Loucy (cell line): ENCODE data around the gene CDCP2.

Experiments used
- CTCF ChIP-seq: fragments of 200-600 bp; sonication (generic); conservative IDR thresholded peaks from 2 replicates; pipeline ENCODE4 v1.5.1; 2014; ENCODE audit warnings: mild to moderate bottlenecking, antibody characterized with exemption, low read length
- EZH2phosphoT487 ChIP-seq: fragments of 200-600 bp; IDR thresholded peaks from 2 replicates; pipeline ENCODE4 v1.6.1; 2018; ENCODE audit warnings: antibody characterized with exemption, mild to moderate bottlenecking, moderate library complexity, borderline replicate concordance

GRCh38 chr1:54115520-54115919 lies 37.3 kb downstream of the CDCP2 start:
- TF ChIP-seq CTCF (no peak), EZH2phosphoT487 (no peak)
